DOHH2 (cell line): ENCODE results near the gene SPOCK1.

Source experiments
- CTCF ChIP-seq: fragments of 200-600 bp; sonication (generic); IDR thresholded peaks from one replicate; pipeline ENCODE4 v1.5.1; 2014; ENCODE audit warnings: antibody characterized with exemption, mild to moderate bottlenecking, low read depth, low read length; ENCODE audit not compliant: poor library complexity, severe bottlenecking
- EZH2phosphoT487 ChIP-seq: fragments of 200-600 bp; sonication (generic); IDR thresholded peaks from 2 replicates; pipeline ENCODE4 v1.6.1; 2017; ENCODE audit warnings: borderline replicate concordance, mild to moderate bottlenecking, antibody characterized with exemption, low read length, moderate library complexity, mixed read lengths

GRCh38 chr5:137098663-137099062 lies 400.5 kb downstream of the SPOCK1 start:
- TF ChIP-seq CTCF (no peak), EZH2phosphoT487 (no peak)
